Astrocyte of the cerebellum (primary cell): ENCODE data around the gene SORL1.

Experiments used
- DNase-seq: peaks from one replicate; pipeline ENCODE4 v3.0.0-alpha.2; 2011; ENCODE audit warnings: low read depth
- H3K4me3 ChIP-seq: 2 replicates; pipeline ENCODE4 v1.5.1; 2011; ENCODE audit warnings: mild to moderate bottlenecking, low read depth, low read length, moderate library complexity
- CTCF ChIP-seq: IDR thresholded peaks from 2 replicates; pipeline ENCODE4 v1.5.1; 2012; ENCODE audit warnings: low read length, low read depth, moderate library complexity, mild to moderate bottlenecking; ENCODE audit errors: missing control alignments
- in situ Hi-C: cut with HindIII; loops from 2 replicates; pipeline ENCODE4 v1.10.0; 2017; ENCODE audit warnings: low sequenced_read_pairs

Gene SORL1

GRCh38 chr11:121570453-121570852 is 118.3 kb downstream of the SORL1 start:
- H3K4me3 ChIP-seq, result no peak overlapping the region
- in situ Hi-C loops, result no loop called here
- TF ChIP-seq CTCF, result no peak
- DNase-seq, result no peak

DNA sequence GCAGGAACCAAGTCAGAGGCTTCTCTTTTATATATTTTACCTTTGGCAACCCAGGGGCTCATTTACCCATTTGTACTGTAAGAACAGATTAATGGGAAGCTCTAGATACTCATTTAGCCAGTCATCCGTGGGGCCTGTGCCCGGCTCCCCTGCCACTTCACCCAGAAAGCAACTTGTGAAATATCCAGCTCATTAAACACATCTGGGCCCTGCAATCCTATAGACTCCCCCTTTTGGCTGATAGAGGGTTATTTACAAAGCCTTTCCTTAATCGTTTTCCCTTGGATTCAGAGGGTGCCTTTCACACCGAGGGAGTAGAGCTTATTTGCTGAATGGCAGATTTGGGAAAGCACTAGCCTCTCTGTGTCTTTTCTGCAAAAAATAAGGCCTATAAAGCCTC is 119.4 kb downstream of the SORL1 start:
- no peak for TF ChIP-seq CTCF
- in situ Hi-C loops, result no loop called here
- H3K4me3 ChIP-seq, result no peak overlapping the region
- no peak for DNase-seq

- no peak for TF ChIP-seq CTCF
- no peak for DNase-seq
- no peak overlapping the region for H3K4me3 ChIP-seq
- in situ Hi-C loops, result no loop called here
Measured at GRCh38 chr11:121572571-121573059, 120.5 kb downstream of the SORL1 start.

DNA sequence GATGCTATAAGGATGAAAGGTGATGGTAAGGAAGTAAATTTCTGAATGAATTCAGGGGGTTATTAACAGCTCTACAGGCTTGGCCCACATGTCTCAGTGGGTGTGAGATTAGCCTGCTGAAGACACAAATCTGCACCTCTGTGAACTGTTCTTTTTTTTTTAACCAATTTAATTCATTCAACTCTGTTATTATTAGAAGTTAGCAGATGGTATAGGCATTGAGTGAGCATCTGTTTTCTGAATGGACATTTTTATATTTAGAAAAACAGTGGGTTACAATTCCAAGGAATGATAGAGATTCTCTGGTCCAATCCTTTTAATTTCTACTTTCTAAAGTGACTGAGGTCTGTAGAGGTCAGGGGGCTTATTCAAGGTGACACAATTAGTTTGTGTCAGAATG is 122.7 kb downstream of the SORL1 start:
- no peak for DNase-seq
- no peak for TF ChIP-seq CTCF
- no peak overlapping the region for H3K4me3 ChIP-seq
- in situ Hi-C loops, result no loop called here

DNA sequence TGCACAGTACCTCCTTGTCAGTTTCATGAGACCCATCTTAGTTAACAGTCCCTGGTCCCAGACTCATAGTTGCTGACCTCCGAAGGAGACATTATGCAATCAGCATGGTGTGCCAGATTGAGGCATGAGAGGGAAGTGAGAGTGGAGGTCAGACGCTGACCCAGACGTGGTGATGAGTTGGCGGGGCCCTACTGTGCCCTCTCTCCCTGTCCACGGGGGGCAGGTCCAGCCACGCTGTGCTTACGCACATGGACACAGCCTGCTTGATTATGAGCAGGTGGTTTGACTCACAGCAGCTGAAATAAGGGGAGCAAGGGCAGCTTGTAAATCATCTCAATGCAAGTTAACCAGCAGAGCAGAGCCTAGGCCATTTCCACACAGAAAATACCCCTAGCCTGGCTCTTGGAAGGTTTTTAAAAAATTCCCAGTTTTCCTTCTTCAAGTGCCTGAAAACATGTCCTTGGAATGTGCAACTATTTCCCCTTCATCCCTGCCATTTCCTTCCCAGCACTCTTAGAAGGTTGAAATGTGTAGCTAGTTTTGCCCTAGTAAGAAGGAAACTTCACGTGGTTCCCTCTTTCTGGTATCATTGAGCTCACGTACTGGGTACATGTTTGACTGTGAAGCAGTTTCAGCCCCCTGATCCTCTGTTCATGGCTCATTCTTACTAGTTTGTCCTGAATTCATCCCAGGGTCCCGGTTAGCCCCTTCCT is 123.3 kb downstream of the SORL1 start:
- H3K4me3 ChIP-seq, result no peak overlapping the region
- in situ Hi-C loops, result no loop called here
- no peak for TF ChIP-seq CTCF
- DNase-seq, result no peak

GRCh38 chr11:121575963-121576290 is 123.8 kb downstream of the SORL1 start:
- no peak overlapping the region for H3K4me3 ChIP-seq
- no peak for DNase-seq
- TF ChIP-seq CTCF, result no peak
- in situ Hi-C loops, result no loop called here
